GM12872 (cell line): ENCODE measurements around the gene PRL.

Experiments
- TF ChIP-seq, protein P1 (sequence below): IDR thresholded peaks from 3 replicates; pipeline ENCODE4 v1.5.1; 2011; ENCODE audit warnings: low read depth, mild to moderate bottlenecking, low read length, moderate library complexity; ENCODE audit not compliant: insufficient read depth

Gene PRL

DNA sequence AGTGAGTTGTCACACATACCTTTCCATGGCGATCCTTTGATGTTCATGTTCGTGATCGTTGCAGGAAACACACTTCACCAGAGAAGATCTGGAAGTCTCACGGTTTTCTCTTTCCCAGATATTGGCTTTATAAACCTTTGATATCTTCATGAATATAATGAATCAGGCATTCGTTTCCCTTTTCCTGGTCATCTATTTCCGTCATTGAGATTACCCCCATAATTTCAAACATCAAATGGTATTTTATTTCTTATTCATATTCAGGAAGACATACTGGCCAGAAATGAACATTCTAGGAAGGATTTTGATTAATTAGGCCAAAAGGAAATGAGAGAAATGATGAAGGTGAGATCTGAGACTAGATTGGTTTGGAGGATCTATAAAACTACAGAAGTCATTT is at the start of gene PRL:
Gene PRL, minus strand, starts transcription at position 101 of the 400 bp plus-strand sequence. Its CDS starts 54 bp downstream, at position 47.
- TF ChIP-seq, protein P1, sequence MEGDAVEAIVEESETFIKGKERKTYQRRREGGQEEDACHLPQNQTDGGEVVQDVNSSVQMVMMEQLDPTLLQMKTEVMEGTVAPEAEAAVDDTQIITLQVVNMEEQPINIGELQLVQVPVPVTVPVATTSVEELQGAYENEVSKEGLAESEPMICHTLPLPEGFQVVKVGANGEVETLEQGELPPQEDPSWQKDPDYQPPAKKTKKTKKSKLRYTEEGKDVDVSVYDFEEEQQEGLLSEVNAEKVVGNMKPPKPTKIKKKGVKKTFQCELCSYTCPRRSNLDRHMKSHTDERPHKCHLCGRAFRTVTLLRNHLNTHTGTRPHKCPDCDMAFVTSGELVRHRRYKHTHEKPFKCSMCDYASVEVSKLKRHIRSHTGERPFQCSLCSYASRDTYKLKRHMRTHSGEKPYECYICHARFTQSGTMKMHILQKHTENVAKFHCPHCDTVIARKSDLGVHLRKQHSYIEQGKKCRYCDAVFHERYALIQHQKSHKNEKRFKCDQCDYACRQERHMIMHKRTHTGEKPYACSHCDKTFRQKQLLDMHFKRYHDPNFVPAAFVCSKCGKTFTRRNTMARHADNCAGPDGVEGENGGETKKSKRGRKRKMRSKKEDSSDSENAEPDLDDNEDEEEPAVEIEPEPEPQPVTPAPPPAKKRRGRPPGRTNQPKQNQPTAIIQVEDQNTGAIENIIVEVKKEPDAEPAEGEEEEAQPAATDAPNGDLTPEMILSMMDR: no peak

DNA sequence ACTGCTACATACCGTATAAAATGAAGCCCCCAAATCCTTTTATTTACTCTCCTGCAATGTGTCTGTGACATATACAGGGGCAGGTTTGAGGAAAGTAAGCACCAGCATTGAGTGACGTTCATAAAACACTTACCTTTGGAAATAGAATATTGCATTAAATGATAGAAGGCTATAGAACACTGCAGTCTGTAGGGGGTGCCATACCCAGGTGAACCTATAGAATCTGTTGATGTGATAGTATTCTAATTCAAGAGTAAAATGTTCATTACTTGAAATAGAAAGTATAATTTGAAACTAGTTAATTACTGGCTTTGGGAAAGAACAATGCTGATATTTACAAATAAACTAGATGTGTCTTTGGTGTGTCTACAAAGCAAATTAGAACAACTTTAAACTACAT is 47.0 kb upstream of the PRL start:
- TF ChIP-seq, protein P1: no peak

DNA sequence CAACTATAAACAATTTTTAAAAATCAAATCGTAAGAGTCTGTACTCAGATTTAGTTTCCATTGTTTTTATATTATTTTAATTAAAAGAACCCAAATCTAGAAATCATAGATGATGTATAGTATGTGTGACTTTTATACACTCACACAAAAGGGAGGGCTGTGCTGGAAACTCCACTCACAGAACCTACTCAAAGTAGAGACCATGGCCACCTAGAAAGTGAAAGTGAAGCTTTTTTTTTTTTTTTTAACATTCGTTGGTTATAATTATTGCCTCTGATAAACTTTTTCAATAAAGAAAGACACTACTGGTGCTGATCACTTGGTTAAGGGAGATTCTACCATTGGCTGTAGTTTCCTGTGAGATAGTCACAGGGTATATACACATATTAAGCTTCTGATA is 37.9 kb upstream of the PRL start:
- TF ChIP-seq, protein P1: no peak

DNA sequence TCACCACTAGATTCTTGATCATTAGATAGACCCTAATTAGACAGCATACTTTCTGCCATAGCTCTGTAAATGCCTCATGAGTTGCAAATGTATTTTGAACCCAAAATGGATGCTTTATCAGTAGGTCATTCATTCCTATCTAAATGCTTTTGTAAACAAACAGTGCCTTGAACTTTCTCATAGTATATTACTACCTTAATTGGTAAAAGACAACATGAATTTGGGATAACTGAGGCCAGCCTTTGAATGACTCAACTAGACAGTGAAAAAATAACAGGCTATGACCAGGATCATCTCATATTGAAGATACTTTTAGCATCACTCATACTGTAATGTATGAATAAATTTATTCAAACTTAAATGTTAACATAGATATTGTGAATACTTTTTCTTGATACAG is 37.0 kb upstream of the PRL start:
- TF ChIP-seq, protein P1: no peak

DNA sequence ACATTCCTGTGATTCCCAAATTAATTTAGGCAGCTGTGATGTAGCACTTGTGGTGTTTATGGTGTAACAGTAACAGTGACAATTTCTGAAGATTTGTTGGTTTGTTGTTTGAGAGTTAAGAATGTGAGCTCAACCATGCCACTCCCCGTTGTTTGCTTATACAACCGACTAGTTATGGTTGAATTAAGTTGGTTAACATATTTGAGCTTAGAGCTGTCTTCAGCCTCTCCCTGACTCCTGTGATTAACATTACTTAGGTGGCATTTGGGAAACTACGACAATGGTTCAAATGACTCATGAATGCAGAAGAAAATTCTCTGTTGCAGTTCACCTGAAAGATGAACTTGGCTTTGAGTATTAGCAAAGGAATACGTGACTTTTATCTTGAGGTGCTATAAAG is 35.9 kb upstream of the PRL start:
- TF ChIP-seq, protein P1: no peak

DNA sequence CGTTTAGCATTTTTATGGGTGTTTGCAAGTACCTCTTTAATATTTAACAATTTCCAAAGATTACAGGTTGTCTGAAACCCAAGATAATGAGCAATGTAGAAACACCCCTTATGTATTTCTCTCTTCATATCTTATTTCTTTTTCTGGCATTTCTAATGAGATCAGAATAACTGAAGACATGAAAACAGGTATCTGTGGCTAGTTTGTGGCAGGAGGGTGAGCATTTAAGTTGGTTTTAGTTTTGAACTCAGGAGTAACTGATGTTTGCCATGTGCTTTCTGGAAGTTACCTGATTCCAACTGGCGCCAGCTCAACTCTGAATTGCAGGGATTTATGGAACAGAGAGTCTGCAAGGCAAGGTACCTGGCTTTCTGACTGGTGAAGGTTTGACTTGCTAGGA is 35.4 kb upstream of the PRL start:
- TF ChIP-seq, protein P1: no peak

DNA sequence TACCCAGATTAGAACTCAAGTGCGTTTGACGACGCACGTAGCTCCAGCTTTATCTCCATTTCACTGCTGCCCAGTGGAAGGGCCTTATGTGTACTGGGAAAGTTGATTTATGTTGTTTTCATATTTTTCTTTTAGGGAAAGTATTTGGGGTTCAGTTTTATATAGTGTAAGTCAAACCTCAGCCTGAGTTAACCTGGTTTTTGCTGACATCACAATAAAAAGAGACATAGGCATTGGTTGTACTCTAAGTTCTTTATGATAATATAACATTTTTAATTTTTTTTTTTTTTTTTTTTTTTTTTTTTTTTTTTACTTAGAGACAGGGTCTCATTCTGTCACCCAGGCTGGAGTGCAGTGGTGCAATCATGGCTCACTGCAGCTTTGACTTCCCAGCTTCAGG is 34.1 kb upstream of the PRL start:
- TF ChIP-seq, protein P1: no peak

DNA sequence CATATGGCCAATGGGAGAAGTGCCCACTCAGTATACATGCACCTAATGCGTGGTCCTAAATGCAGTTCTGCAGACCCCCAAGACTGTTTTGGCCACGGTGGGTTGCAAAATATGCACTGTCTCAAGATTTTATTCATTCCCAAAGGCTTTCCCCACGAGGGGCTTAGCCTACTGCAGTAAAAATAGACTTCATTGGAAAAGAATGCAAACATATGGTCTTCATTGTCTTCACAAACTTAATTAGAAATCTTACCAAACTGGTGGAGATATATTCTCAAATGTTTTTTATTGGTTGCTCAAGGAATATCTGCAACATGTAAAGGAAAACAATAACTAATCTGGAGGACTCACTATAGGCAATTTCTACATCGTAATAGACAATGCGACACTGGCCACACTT is 31.6 kb upstream of the PRL start:
- TF ChIP-seq, protein P1: no peak
